ENCODE measurements around the gene ZNF785. TPM values are rescaled to one million over a fixed set of nuclear protein-coding genes. Genes with fewer than 3 reads are reported as not detected.
A peak's percentile ranks its signal among the peaks of the same experiment; 100 is the strongest.
"Not testable (repeated sequence)": the region's sequence is repeated elsewhere in the genome, so short reads cannot be mapped to it uniquely, and the experiment has no call there.

Gene ZNF785
- total and polyA plus RNA-seq, 7 donors: 1.3 to 5.4 (median 3.4) TPM

DNA sequence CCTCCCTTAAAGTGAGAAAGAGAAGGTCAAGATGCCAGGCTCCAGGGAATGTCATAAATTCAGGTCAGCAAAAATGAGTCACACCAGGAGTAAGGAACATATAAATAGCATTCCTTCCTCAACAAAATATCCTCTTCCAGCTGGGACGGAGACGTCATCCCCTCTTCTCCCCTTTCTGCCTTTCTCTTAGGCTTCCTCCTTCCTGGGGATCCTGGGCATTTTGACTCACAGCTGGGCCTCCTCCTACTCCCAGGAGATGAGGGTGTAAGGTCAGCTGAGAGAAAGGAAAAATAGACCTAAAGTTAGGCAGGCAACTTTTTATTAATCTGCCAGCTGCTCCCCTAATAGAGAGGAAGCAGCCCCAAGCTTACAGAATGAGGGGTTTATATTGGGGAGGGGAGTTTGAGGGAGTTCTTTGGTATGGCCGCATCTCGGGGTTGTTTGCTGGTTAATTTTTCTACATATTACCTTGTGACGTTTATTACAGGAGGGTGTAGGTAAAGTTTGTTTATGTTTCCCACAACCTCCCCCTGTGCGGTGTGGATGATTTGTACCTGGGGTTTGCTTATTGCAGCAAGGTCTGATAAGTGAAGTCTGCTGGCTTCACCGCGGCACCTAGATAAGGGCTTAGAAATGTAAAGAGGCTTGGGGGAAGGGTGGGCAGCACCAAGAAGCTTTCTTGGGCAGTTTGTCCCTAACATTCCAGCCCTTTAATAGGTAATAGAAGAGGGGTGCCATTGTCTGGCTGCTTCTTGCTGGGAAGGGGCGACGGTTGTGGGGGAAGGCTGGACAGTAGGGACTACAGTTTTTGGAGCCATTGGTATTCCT is 43.8 kb downstream of the ZNF785 start:
- peak in 2 of 4 donors; percentile 37 to 44 for ATAC-seq
- no peak for DNase-seq
- Histone ChIP-seq H3K27ac (peak overlapping the region; percentile 41), H3K9me3 (no peaks in the 10 kb centered on the region), H3K4me3 (no peak overlapping the region), H3K27me3 (ENCODE audit: insufficient read depth in 3 of 3, low read length in 2 of 3) (no peaks in the 10 kb centered on the region), H3K4me1 (no peaks in the 10 kb centered on the region), H3K36me3 (ENCODE audit: insufficient read depth in 1 of 2, low read depth in 1 of 2) (peaks cover 0 to 3% of the 10 kb centered on the region in 2 donors)
- TF ChIP-seq, protein P1, sequence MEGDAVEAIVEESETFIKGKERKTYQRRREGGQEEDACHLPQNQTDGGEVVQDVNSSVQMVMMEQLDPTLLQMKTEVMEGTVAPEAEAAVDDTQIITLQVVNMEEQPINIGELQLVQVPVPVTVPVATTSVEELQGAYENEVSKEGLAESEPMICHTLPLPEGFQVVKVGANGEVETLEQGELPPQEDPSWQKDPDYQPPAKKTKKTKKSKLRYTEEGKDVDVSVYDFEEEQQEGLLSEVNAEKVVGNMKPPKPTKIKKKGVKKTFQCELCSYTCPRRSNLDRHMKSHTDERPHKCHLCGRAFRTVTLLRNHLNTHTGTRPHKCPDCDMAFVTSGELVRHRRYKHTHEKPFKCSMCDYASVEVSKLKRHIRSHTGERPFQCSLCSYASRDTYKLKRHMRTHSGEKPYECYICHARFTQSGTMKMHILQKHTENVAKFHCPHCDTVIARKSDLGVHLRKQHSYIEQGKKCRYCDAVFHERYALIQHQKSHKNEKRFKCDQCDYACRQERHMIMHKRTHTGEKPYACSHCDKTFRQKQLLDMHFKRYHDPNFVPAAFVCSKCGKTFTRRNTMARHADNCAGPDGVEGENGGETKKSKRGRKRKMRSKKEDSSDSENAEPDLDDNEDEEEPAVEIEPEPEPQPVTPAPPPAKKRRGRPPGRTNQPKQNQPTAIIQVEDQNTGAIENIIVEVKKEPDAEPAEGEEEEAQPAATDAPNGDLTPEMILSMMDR (IDR thresholded peaks at IDR 0.05): no peak
- intact Hi-C loops (cut with DNase I): no loop called here
- 60 to 68% (median 65%) methylated on average over 10 of the region's 10 CpGs for WGBS, 3 donors

DNA sequence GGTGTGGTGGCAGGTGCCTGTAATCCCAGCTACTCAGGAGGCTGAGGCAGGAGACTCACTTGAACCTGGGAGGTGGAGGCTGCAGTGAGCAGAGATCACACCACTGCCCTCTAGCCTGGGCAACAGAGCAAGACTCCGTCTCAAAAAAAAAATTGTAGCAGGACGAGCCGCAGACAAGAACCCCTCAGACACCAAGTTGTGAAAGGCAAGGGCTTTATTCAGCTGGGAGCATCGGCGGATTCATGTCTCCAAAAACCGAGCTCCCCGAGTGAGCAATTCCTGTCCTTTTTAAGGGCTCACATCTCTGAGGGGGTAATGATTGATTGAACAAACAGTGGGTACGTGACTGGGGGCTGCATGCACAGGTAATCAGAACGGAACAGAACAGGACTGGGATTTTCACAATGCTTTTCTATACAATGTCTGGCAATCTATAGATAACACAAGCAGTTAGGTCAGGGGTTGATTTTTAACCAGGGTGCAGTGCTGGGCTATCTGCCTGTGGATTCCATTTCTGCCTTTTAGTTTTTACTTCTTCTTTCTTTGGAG is 44.5 kb downstream of the ZNF785 start:
- H3K4me3 ChIP-seq; H3K4me1 ChIP-seq; H3K36me3 ChIP-seq (ENCODE audit: insufficient read depth in 1 of 2, low read depth in 1 of 2); DNase-seq; ATAC-seq; H3K9me3 ChIP-seq; H3K27me3 ChIP-seq (ENCODE audit: insufficient read depth in 3 of 3, low read length in 2 of 3); intact Hi-C loops (cut with DNase I): not testable (repeated sequence)
- WGBS, 3 donors: 68 to 75% (median 74%) methylated on average over 9 of the region's 9 CpGs
- peak overlapping the region; percentile 41 for H3K27ac ChIP-seq

DNA sequence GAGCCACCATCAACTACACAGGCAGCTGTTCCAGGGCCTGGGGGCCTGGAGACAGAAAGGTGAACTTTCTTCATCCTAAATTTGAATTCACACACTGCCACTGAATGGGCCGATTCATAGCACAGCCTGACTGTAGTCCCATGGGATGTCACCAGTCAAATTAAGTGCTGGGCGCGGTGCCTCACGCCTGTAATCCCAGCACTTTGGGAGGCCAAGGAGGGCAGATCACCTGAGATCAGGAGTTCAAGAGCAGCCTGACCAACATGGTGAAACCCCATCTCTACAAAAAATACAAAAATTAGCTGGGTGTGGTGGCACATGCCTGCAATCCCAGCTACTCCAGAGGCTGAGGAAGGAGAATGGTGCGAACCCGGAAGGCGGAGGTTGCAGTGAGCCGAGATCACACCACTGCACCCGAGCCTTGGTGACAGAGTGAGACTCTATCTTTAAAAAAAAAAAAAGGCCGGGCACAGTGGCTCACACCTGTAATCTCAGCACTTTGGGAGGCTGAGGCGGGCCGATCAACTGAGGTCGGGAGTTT is 45.4 kb downstream of the ZNF785 start:
- H3K27ac ChIP-seq; H3K27me3 ChIP-seq (ENCODE audit: insufficient read depth in 3 of 3, low read length in 2 of 3); H3K4me1 ChIP-seq; DNase-seq; ATAC-seq; H3K9me3 ChIP-seq; H3K36me3 ChIP-seq (ENCODE audit: insufficient read depth in 1 of 2, low read depth in 1 of 2); H3K4me3 ChIP-seq: not testable (repeated sequence)
- intact Hi-C loops (cut with DNase I): loop anchor here in 1 of 2 donors (10.0 kb wide), 1 partner anchor 95 kb away; no protein-coding TSS in a partner anchor
- WGBS, 3 donors: 83 to 93% (median 89%) methylated on average over 13 of the region's 13 CpGs

DNA sequence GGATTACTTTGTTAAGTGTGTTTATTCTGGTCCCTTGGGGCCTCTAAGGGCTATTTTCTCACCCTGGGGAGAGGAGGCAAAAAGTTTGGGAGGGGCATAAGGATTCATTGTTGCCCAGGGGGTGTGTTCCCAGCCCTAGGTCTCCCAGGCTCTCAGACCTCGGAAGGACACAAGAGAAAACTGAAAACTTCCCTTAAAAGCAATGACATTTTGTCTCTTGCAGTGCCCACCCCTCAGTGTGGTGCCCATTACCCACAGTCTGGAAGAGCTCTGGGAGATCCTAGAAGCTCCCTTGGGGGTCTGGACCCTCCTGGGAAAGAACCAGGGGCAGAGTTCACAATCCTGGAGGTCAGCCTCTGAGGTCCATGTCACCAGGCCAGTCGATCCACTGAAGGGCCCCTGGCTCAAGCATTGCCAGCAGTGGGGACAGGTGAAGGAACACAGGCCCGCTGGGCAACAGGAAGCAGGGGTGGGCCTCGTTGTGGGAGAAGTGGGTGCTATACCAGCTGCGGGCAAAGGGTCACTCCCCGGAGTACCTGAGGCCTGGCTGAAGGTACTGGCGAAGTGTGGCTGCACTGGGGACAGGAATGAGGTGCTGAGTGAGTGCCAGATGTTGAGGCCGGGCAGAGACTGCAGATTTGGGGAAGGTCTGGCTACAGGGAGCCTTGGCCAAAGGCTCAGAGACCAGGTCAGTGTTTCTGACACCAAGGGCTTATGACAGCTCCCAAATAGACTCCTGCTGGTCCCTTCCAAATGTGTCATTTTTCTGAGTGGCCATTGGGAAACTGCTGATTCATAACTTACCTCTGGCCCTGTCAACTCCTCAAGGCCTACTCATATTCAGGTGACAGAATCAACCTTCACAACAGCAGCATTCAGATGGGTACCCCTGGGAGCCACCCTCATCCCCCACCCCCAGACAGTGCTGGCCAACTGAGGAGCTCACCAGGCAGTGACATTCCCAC is 46.2 kb downstream of the ZNF785 start:
- TF ChIP-seq, protein P1 (IDR thresholded peaks at IDR 0.05): no peak
- Histone ChIP-seq H3K4me1 (peaks cover 4% of the 10 kb centered on the region), H3K36me3 (ENCODE audit: insufficient read depth in 1 of 2, low read depth in 1 of 2) (peaks cover 0 to 4% of the 10 kb centered on the region in 2 donors), H3K4me3 (no peak overlapping the region), H3K27ac (no peak overlapping the region), H3K9me3 (no peaks in the 10 kb centered on the region), H3K27me3 (ENCODE audit: insufficient read depth in 3 of 3, low read length in 2 of 3) (no peaks in the 10 kb centered on the region)
- 85 to 88% (median 85%) methylated on average over 8 of the region's 8 CpGs for WGBS, 3 donors
- intact Hi-C loops (cut with DNase I): loop anchor here in 1 of 2 donors (10.0 kb wide), 1 partner anchor 96 kb away; no protein-coding TSS in a partner anchor
- no peak for DNase-seq
- ATAC-seq: no peak

DNA sequence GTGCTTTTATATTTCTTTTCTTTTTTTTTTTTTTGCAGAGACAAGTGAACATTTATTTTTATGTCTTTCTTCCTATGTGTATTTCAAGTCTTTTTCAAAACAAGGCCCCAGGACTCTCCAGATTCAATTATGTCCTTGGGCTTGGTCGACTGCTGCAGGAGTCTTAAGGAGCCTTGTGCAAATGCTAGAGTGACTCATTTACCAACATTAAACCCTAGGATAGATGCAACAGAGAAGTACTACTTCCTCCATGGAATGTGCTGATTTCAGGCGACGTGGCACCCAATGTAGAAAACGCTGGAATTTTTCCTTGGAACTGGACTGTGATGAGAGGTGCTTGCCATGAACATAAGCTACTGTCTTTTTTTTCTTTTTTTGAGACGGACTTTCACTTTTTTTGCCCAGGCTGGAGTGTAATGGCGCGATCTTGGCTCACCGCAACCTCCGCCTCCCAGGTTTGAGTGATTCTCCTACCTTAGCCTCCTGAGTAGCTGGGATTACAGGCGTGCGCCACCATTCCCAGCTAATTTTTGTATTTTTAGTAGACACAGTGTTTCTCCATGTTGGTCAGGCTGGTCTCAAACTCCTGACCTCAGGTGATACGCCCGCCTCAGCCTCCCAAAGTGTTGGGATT is 49.0 kb downstream of the ZNF785 start:
- H3K27ac ChIP-seq: peak overlapping the region; percentile 97
- intact Hi-C loops (cut with DNase I): loop anchor here in 1 of 2 donors (10.0 kb wide), 1 partner anchor 98 kb away; no protein-coding TSS in a partner anchor
- peaks cover 0 to 21% of the 10 kb centered on the region in 2 donors for H3K36me3 ChIP-seq (ENCODE audit: insufficient read depth in 1 of 2, low read depth in 1 of 2)
- not testable (repeated sequence) for H3K27me3 ChIP-seq (ENCODE audit: insufficient read depth in 3 of 3, low read length in 2 of 3); H3K9me3 ChIP-seq; ATAC-seq; DNase-seq
- peak overlapping the region; percentile 94 for H3K4me3 ChIP-seq
- H3K4me1 ChIP-seq: peaks cover 12% of the 10 kb centered on the region
- WGBS, 3 donors: 93 to 95% (median 94%) methylated on average over 13 of the region's 13 CpGs

Measured in psoas muscle (tissue), 8 donors.